Measurements from ENCODE around the gene TMEM231. TPM values are rescaled to one million over a fixed set of nuclear protein-coding genes. Genes with fewer than 3 reads are reported as not detected.
A peak's percentile ranks its signal among the peaks of the same experiment; 100 is the strongest.
"Not testable (repeated sequence)": the region's sequence is repeated elsewhere in the genome, so short reads cannot be mapped to it uniquely, and the experiment has no call there.

TMEM231 gene
- total and polyA plus RNA-seq, 2 donors (not counting 3 experiments of a cell fraction or from before 2014, with no cell fraction given): 10.0 to 35.8 TPM

DNA sequence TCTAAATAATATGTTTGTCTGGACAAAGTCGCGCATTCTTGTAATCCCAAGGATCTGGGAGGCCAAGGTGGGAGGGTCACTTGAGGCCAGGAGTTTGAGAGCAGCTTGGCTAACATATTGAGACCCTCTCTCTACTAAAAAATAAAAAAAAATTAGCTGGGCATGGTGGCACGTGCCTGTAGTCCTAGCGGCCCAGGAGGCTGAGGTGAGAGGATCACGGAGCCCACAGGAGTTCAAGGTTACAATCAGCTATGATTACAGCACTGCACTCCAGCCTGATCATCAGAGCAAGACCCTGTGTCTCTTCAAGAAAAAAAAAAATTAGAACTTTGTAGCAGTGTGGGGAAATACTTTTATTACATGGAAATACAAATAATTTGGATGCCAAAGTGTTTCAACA lies 54.7 kb downstream of the TMEM231 start:
- no TSS peak for BruUV-seq (replicated peaks)
- H3K79me2 ChIP-seq (ENCODE audit: control insufficient read depth, insufficient read depth, low read length): no peaks in the 10 kb centered on the region
- H2AFZ ChIP-seq (ENCODE audit: low read depth, low read length): no peak overlapping the region
- H3K9ac ChIP-seq (replicated peaks; ENCODE audit: extremely low read depth, insufficient read depth, low read length): no peak overlapping the region
- dilution Hi-C loops (cut with MboI; ENCODE audit: extremely low pct_ligation_motif_present, low sequenced_read_pairs): no loop called here
- no peak overlapping the region for H3K4me2 ChIP-seq (ENCODE audit: insufficient read depth, low read length)
- peaks cover 2 to 3% of the 10 kb centered on the region in 2 experiments for H3K27me3 ChIP-seq (ENCODE audit: control insufficient read depth in 2 of 2, insufficient read depth in 2 of 2, low read length in 2 of 2)
- intact Hi-C loops (cut with micrococcal nuclease): no loop called here
- POLR2A ChIA-PET: no interaction called here
- peaks cover 2% of the 10 kb centered on the region for H3K4me1 ChIP-seq (ENCODE audit: control insufficient read depth, extremely low read depth, insufficient read depth, low read length)
- TF ChIP-seq JUN (IDR thresholded peaks at IDR 0.05; ENCODE audit: borderline replicate concordance, insufficient read depth, insufficient read length, low read depth) (no peak), GATA2 (IDR thresholded peaks at IDR 0.05; ENCODE audit: insufficient read depth, insufficient read length, low read depth, low read length) (no peak), POLR2A (IDR thresholded peaks at IDR 0.05; ENCODE audit: low read depth, low read length) (no peak), FOS (IDR thresholded peaks at IDR 0.05; ENCODE audit: borderline replicate concordance, insufficient read depth, low read length) (no peak), POLR2AphosphoS5 (IDR thresholded peaks at IDR 0.05; ENCODE audit: insufficient read depth, low read depth, low read length) (no peak), EZH2 (IDR thresholded peaks at IDR 0.05; ENCODE audit: borderline replicate concordance, low read depth, low read length, severe bottlenecking) (no peak), MYC (IDR thresholded peaks at IDR 0.05; ENCODE audit: low read depth, low read length) (no peak)
- TF ChIP-seq, protein P1, sequence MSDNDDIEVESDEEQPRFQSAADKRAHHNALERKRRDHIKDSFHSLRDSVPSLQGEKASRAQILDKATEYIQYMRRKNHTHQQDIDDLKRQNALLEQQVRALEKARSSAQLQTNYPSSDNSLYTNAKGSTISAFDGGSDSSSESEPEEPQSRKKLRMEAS (IDR thresholded peaks at IDR 0.05; ENCODE audit: insufficient read depth, insufficient read length): no peak
- TF ChIP-seq, protein P2, sequence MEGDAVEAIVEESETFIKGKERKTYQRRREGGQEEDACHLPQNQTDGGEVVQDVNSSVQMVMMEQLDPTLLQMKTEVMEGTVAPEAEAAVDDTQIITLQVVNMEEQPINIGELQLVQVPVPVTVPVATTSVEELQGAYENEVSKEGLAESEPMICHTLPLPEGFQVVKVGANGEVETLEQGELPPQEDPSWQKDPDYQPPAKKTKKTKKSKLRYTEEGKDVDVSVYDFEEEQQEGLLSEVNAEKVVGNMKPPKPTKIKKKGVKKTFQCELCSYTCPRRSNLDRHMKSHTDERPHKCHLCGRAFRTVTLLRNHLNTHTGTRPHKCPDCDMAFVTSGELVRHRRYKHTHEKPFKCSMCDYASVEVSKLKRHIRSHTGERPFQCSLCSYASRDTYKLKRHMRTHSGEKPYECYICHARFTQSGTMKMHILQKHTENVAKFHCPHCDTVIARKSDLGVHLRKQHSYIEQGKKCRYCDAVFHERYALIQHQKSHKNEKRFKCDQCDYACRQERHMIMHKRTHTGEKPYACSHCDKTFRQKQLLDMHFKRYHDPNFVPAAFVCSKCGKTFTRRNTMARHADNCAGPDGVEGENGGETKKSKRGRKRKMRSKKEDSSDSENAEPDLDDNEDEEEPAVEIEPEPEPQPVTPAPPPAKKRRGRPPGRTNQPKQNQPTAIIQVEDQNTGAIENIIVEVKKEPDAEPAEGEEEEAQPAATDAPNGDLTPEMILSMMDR (IDR thresholded peaks at IDR 0.05; ENCODE audit: extremely low read depth in 1 of 2, insufficient read depth in 1 of 2, low read depth in 1 of 2, low read length in 2 of 2): no peak
- no peak overlapping the region for H3K4me3 ChIP-seq (replicated peaks in 1 of 3; ENCODE audit: insufficient read depth in 1 of 3, low read depth in 1 of 3, low read length in 3 of 3)
- no peaks in the 10 kb centered on the region for H3K9me1 ChIP-seq (replicated peaks; ENCODE audit: control insufficient read depth, extremely low read depth, insufficient read depth, low read length)
- H3K36me3 ChIP-seq (ENCODE audit: control insufficient read depth in 2 of 2, extremely low read depth in 1 of 2, insufficient read depth in 2 of 2, low read length in 2 of 2): no peaks in the 10 kb centered on the region
- CTCF ChIA-PET: no interaction called here
- FAIRE-seq (no peak), DNase-seq (ENCODE audit: low read depth, low spot score) (no peak)
- H4K20me1 ChIP-seq (replicated peaks; ENCODE audit: control insufficient read depth, extremely low read depth, insufficient read depth, low read length): no peaks in the 10 kb centered on the region
- H3K9me3 ChIP-seq (replicated peaks; ENCODE audit: control insufficient read depth, insufficient read depth, low read length): no peaks in the 10 kb centered on the region
- no peak overlapping the region for H3K27ac ChIP-seq (ENCODE audit: insufficient read depth, low read depth, low read length)

DNA sequence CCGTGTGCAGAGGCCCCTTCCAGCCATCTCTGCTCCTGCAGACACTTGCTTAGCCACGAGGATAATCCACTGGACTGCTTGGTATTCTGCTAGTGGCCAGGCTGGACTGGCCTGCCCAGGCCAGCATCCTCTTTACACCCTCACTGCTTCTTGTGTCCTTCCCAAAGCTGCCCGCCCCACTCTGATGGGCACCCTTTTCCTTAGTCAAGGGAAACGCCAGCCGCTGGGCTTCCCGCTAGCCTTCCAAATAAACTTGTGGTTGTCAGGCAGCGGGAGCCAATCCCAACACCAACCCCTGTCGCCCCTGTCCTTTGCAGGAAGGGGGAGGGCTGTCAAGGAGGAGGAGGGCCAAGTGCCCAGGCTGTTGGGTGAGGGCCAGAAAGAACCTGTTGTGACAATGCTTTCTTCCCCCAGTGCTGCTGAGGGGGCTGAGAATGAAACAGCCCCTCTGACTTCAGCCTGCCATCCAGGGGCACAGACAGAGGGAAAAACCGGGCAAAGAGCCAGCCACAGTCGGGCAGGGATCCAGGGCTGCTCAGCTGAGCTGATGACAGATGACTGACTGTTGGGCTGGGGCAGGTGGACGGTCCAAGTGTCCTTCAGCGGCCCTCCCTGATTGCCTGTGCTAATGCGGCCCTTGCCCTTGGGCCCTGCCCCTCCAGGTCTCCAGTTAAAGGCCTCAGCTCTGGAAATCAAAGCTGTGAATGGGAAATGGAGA lies 57.3 kb downstream of the TMEM231 start:
- H3K4me2 ChIP-seq (ENCODE audit: insufficient read depth, low read length); intact Hi-C loops (cut with micrococcal nuclease); H3K4me1 ChIP-seq (ENCODE audit: control insufficient read depth, extremely low read depth, insufficient read depth, low read length); BruUV-seq (replicated peaks); H3K27ac ChIP-seq (ENCODE audit: insufficient read depth, low read depth, low read length); H3K79me2 ChIP-seq (ENCODE audit: control insufficient read depth, insufficient read depth, low read length); dilution Hi-C loops (cut with MboI; ENCODE audit: extremely low pct_ligation_motif_present, low sequenced_read_pairs); H3K9me3 ChIP-seq (replicated peaks; ENCODE audit: control insufficient read depth, insufficient read depth, low read length); H4K20me1 ChIP-seq (replicated peaks; ENCODE audit: control insufficient read depth, extremely low read depth, insufficient read depth, low read length); H3K9ac ChIP-seq (replicated peaks; ENCODE audit: extremely low read depth, insufficient read depth, low read length); H3K4me3 ChIP-seq (replicated peaks in 1 of 3; ENCODE audit: insufficient read depth in 1 of 3, low read depth in 1 of 3, low read length in 3 of 3); H3K36me3 ChIP-seq (ENCODE audit: control insufficient read depth in 2 of 2, extremely low read depth in 1 of 2, insufficient read depth in 2 of 2, low read length in 2 of 2); H3K27me3 ChIP-seq (ENCODE audit: control insufficient read depth in 2 of 2, insufficient read depth in 2 of 2, low read length in 2 of 2); POLR2A ChIA-PET; H2AFZ ChIP-seq (ENCODE audit: low read depth, low read length); H3K9me1 ChIP-seq (replicated peaks; ENCODE audit: control insufficient read depth, extremely low read depth, insufficient read depth, low read length): not testable (repeated sequence)
- DNase-seq (ENCODE audit: low read depth, low spot score) (peak; percentile 51), FAIRE-seq (peak; percentile 68)
- CTCF ChIA-PET: interaction anchor here (0.8 to 1.6 kb wide), 2 partner anchors 10 to 13 kb away, joined by 3 read pairs; no protein-coding TSS in a partner anchor
